HG02610 (cell line): Measurements from ENCODE around the gene DSCAM.

ENCODE experiments used
- ATAC-seq: cut with Tn5 transposase; IDR thresholded peaks from one replicate; pipeline ENCODE4 v1.9.1; 2021; ENCODE audit warnings: mild to moderate bottlenecking, moderate library complexity; ENCODE audit not compliant: unreplicated experiment

DSCAM gene

DNA sequence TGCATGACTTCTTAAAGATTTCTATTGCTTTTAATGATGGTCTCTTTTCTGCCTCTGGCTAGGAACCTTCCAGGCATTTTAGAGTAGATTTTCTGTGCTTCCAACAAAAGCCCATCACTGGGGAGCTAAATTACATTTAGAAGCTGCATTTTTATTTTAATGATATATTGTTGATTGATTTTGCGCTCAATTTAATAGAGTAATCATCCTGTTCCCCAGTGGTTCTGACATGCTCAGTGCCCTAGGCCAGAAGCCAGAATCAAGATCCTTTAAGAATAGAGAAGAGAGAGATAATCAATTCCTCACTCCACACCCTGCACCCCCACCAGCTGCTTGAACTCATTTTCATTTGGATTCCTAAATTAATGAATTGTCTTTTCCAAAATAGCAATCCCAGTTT is 881.9 kb downstream of the DSCAM start:
- no peak for ATAC-seq

DNA sequence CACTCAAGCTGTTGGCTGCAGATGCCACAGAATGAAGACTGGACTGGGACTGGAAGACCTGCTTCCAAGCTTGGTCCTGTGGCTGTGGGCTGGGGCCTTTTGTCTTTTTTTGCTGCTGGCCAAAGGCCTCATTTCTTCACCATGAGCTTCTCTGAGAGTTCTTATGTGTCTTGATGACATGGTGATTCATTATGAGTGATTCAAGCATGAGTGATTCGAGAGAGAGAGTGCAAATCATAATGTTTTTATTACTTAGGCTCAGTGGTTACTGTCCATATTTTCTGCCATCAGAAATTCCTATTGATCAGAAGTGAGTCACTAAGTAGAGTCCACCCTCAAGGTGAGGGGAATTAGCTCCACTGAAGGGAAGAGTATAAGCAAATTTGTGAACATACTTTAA is 885.7 kb downstream of the DSCAM start:
- ATAC-seq = no peak
